HG02610 (cell line): ENCODE measurements around the gene DNAH11.

Source experiments
- ATAC-seq: cut with Tn5 transposase; IDR thresholded peaks from one replicate; pipeline ENCODE4 v1.9.1; 2021; ENCODE audit warnings: mild to moderate bottlenecking, moderate library complexity; ENCODE audit not compliant: unreplicated experiment

Gene DNAH11

GRCh38 chr7:21948887-21949540, 406.2 kb downstream of the DNAH11 start:
- ATAC-seq: no peak
